Measurements from ENCODE around the gene ZNF2.

ZNF2 gene

GRCh38 chr2:95165371-95166064 lies at the start of gene ZNF2:
Gene ZNF2, plus strand, starts transcription at chr2:95165809. Its CDS starts 10,418 bp downstream, at chr2:95176227.
- peak; percentile 97 for DNase-seq (ENCODE audit: low read depth)

GRCh38 chr2:95121093-95121406 lies 44.6 kb upstream of the ZNF2 start:
- DNase-seq (ENCODE audit: low read depth): no peak

GRCh38 chr2:95121407-95122196 lies 44.0 kb upstream of the ZNF2 start, which contains the start of gene MRPS5:
Gene MRPS5, minus strand, starts transcription at chr2:95121808. Its CDS starts 17 bp downstream, at chr2:95121791.
- DNase-seq (ENCODE audit: low read depth): peak; percentile 55

- DNase-seq (ENCODE audit: low read depth): no peak
These were observed 43.4 kb upstream of the ZNF2 start for GRCh38 chr2:95122197-95122551.

GRCh38 chr2:95138702-95139101 lies 26.9 kb upstream of the ZNF2 start:
- DNase-seq (ENCODE audit: low read depth): no peak

- no peak for DNase-seq (ENCODE audit: low read depth)
These were observed 21.8 kb upstream of the ZNF2 start for GRCh38 chr2:95143838-95144237.

GRCh38 chr2:95149397-95149984 lies 16.1 kb upstream of the ZNF2 start:
- no peak for DNase-seq (ENCODE audit: low read depth)

- DNase-seq (ENCODE audit: low read depth): no peak
These were observed 7.2 kb upstream of the ZNF2 start for GRCh38 chr2:95158441-95158840.

- DNase-seq (ENCODE audit: low read depth): peak; percentile 48
These were observed 6.6 kb upstream of the ZNF2 start for GRCh38 chr2:95158891-95159619.

GRCh38 chr2:95159690-95160449 lies 5.7 kb upstream of the ZNF2 start, which contains the start of gene ZNF514:
Gene ZNF514, minus strand, starts transcription at chr2:95159848. Its CDS starts 6,595 bp downstream, at chr2:95153253.
- DNase-seq (ENCODE audit: low read depth): peak; percentile 78

GRCh38 chr2:95165030-95165370 lies 609 bp upstream of the ZNF2 start:
- no peak for DNase-seq (ENCODE audit: low read depth)

- DNase-seq (ENCODE audit: low read depth): no peak
These were observed 605 bp downstream of the ZNF2 start for GRCh38 chr2:95166065-95166763.

- no peak for DNase-seq (ENCODE audit: low read depth)
These were observed 6.3 kb downstream of the ZNF2 start for GRCh38 chr2:95171902-95172301.

GRCh38 chr2:95174031-95174542 lies 8.5 kb downstream of the ZNF2 start:
- DNase-seq (ENCODE audit: low read depth): peak; percentile 20

- no peak for DNase-seq (ENCODE audit: low read depth)
These were observed 13.8 kb downstream of the ZNF2 start for GRCh38 chr2:95179451-95179850.

- DNase-seq (ENCODE audit: low read depth): no peak
These were observed 16.2 kb downstream of the ZNF2 start for GRCh38 chr2:95181774-95182173.

GRCh38 chr2:95185197-95185596 lies 19.6 kb downstream of the ZNF2 start:
- DNase-seq (ENCODE audit: low read depth): no peak

- DNase-seq (ENCODE audit: low read depth): no peak
These were observed 20.4 kb downstream of the ZNF2 start for GRCh38 chr2:95185973-95186372.

GRCh38 chr2:95192956-95193355 lies 27.3 kb downstream of the ZNF2 start:
- DNase-seq (ENCODE audit: low read depth): peak; percentile 26

GRCh38 chr2:95203911-95204310 lies 38.3 kb downstream of the ZNF2 start:
- DNase-seq (ENCODE audit: low read depth): no peak

- DNase-seq (ENCODE audit: low read depth): no peak
These were observed 38.8 kb downstream of the ZNF2 start for GRCh38 chr2:95204396-95204795.
